ENCODE measurements around the gene YPEL2.

- TF ChIP-seq CTCF (optimal IDR thresholded peaks at IDR 0.05 in 1 of 3, IDR thresholded peaks at IDR 0.05 in 1 of 3, conservative IDR thresholded peaks at IDR 0.05 in 1 of 3; ENCODE audit: extremely low read depth in 1 of 3, insufficient read depth in 2 of 3, low read length in 3 of 3) (no peak), EZH2 (IDR thresholded peaks at IDR 0.05; ENCODE audit: low read length) (no peak)
These were observed 70.3 kb downstream of the YPEL2 start for GRCh38 chr17:59401725-59402124.

Data from keratinocyte (primary cell).